DOHH2 (cell line): ENCODE measurements around the gene POC1B.

ENCODE experiments used
- H3F3A ChIP-seq: fragments of 200-600 bp; sonication (generic), shearing (Covaris generic); 2 replicates; pipeline ENCODE4 v1.6.0; 2016; ENCODE audit warnings: antibody characterized with exemption, mild to moderate bottlenecking; ENCODE audit not compliant: control insufficient read depth, insufficient read depth
- H3K27ac ChIP-seq: fragments of 200-600 bp; sonication (generic); 2 replicates; pipeline ENCODE4 v1.5.1; 2014; ENCODE audit warnings: low read depth, mild to moderate bottlenecking, low read length, moderate library complexity
- H3K27me3 ChIP-seq: fragments of 200-600 bp; sonication (generic); 2 replicates; pipeline ENCODE4 v1.6.1; 2014; ENCODE audit warnings: mild to moderate bottlenecking, low read length, mixed read lengths; ENCODE audit not compliant: control insufficient read depth
- H3K36me3 ChIP-seq: fragments of 200-600 bp; sonication (generic); 2 replicates; pipeline ENCODE4 v1.6.1; 2014; ENCODE audit warnings: mild to moderate bottlenecking, low read length, moderate library complexity, mixed read lengths; ENCODE audit not compliant: control insufficient read depth
- H3K4me1 ChIP-seq: fragments of 200-600 bp; sonication (generic); 2 replicates; pipeline ENCODE4 v1.6.1; 2014; ENCODE audit warnings: mild to moderate bottlenecking, low read length, mixed read lengths; ENCODE audit not compliant: control insufficient read depth
- H3K4me2 ChIP-seq: fragments of 200-600 bp; sonication (generic); 2 replicates; pipeline ENCODE4 v1.6.0; 2014; ENCODE audit warnings: mild to moderate bottlenecking, low read length, moderate library complexity
- H3K4me3 ChIP-seq: fragments of 200-600 bp; sonication (generic); 2 replicates; pipeline ENCODE4 v1.5.1; 2014; ENCODE audit warnings: mild to moderate bottlenecking, low read length, mixed read lengths
- H3K79me2 ChIP-seq: fragments of 200-600 bp; sonication (generic); 2 replicates; pipeline ENCODE4 v1.6.1; 2014; ENCODE audit warnings: mild to moderate bottlenecking, low read length, mixed read lengths; ENCODE audit not compliant: control insufficient read depth
- H3K9me2 ChIP-seq: fragments of 200-600 bp; sonication (generic); replicated peaks from 2 replicates; pipeline ENCODE4 v1.6.1; 2014; ENCODE audit warnings: mild to moderate bottlenecking, low read length, mixed read lengths; ENCODE audit not compliant: control insufficient read depth
- H3K9me3 ChIP-seq: fragments of 200-600 bp; sonication (generic); 2 replicates; pipeline ENCODE4 v1.6.1; 2014; ENCODE audit warnings: antibody characterized with exemption, low read length, mixed read lengths; ENCODE audit not compliant: control insufficient read depth, insufficient read depth
- H4K20me1 ChIP-seq: fragments of 200-600 bp; sonication (generic); 2 replicates; pipeline ENCODE4 v1.6.0; 2014; ENCODE audit warnings: low read depth, mild to moderate bottlenecking, antibody characterized with exemption, low read length, moderate library complexity; ENCODE audit not compliant: control insufficient read depth, insufficient read depth
- CTCF ChIP-seq: fragments of 200-600 bp; sonication (generic); IDR thresholded peaks from one replicate; pipeline ENCODE4 v1.5.1; 2014; ENCODE audit warnings: antibody characterized with exemption, mild to moderate bottlenecking, low read depth, low read length; ENCODE audit not compliant: poor library complexity, severe bottlenecking
- EZH2phosphoT487 ChIP-seq: fragments of 200-600 bp; sonication (generic); IDR thresholded peaks from 2 replicates; pipeline ENCODE4 v1.6.1; 2017; ENCODE audit warnings: borderline replicate concordance, mild to moderate bottlenecking, antibody characterized with exemption, low read length, moderate library complexity, mixed read lengths

POC1B gene

GRCh38 chr12:89405626-89406345 lies 120.1 kb downstream of the POC1B start:
- Histone ChIP-seq H3F3A (no peaks in the 10 kb centered on the region), H3K79me2 (no peaks in the 10 kb centered on the region), H3K9me2 (no peaks in the 10 kb centered on the region), H3K4me2 (no peak overlapping the region), H3K9me3 (no peaks in the 10 kb centered on the region), H3K27ac (no peak overlapping the region), H4K20me1 (no peaks in the 10 kb centered on the region), H3K4me1 (no peaks in the 10 kb centered on the region), H3K27me3 (no peaks in the 10 kb centered on the region), H3K36me3 (no peaks in the 10 kb centered on the region), H3K4me3 (no peak overlapping the region)
- TF ChIP-seq CTCF: no peak
- no peak for TF ChIP-seq EZH2phosphoT487

GRCh38 chr12:89401433-89402058 lies 124.3 kb downstream of the POC1B start:
- H3K4me1 ChIP-seq: no peaks in the 10 kb centered on the region

GRCh38 chr12:89400415-89400814 lies 125.4 kb downstream of the POC1B start:
- Histone ChIP-seq H3K27me3 (no peaks in the 10 kb centered on the region), H3K27ac (no peak overlapping the region), H3F3A (no peaks in the 10 kb centered on the region), H3K79me2 (no peaks in the 10 kb centered on the region), H3K4me1 (no peaks in the 10 kb centered on the region), H3K9me2 (no peaks in the 10 kb centered on the region), H3K4me3 (no peak overlapping the region), H3K9me3 (no peaks in the 10 kb centered on the region), H3K4me2 (no peak overlapping the region), H4K20me1 (no peaks in the 10 kb centered on the region), H3K36me3 (no peaks in the 10 kb centered on the region)
- TF ChIP-seq CTCF (no peak), EZH2phosphoT487 (no peak)

More at GRCh38 chr12:89401433-89402058, 124.3 kb downstream of the POC1B start:
- no peaks in the 10 kb centered on the region for H4K20me1 ChIP-seq
- no peaks in the 10 kb centered on the region for H3K9me2 ChIP-seq
- H3K27ac ChIP-seq: no peak overlapping the region
- H3K4me2 ChIP-seq: no peak overlapping the region
- no peaks in the 10 kb centered on the region for H3K79me2 ChIP-seq
- no peaks in the 10 kb centered on the region for H3K27me3 ChIP-seq
- H3F3A ChIP-seq: no peaks in the 10 kb centered on the region
- H3K4me3 ChIP-seq: no peak overlapping the region
- no peaks in the 10 kb centered on the region for H3K36me3 ChIP-seq
- TF ChIP-seq EZH2phosphoT487 (no peak), CTCF (no peak)
- H3K9me3 ChIP-seq: no peaks in the 10 kb centered on the region
